Measurements from ENCODE around the gene SCNN1B. TPM values are rescaled to one million over a fixed set of nuclear protein-coding genes. Genes with fewer than 3 reads are reported as not detected.

The SCNN1B gene
- total RNA-seq, 2 donors from 2014 or later: 0.16 to 0.26 TPM

GRCh38 chr16:23369416-23369815 is 67.3 kb downstream of the SCNN1B start:
- H3K4me3 ChIP-seq: no peak overlapping the region
- H3K9me3 ChIP-seq: no peaks in the 10 kb centered on the region
- no peaks in the 10 kb centered on the region for H3K36me3 ChIP-seq
- TF ChIP-seq CTCF (IDR thresholded peaks at IDR 0.05): no peak
- DNase-seq (ENCODE audit: low spot score): no peak
- no peaks in the 10 kb centered on the region for H3K4me1 ChIP-seq
- H3K27ac ChIP-seq: no peak overlapping the region
- no peaks in the 10 kb centered on the region for H3K27me3 ChIP-seq

GRCh38 chr16:23371368-23371767 is 69.3 kb downstream of the SCNN1B start:
- H3K27ac ChIP-seq: no peak overlapping the region
- no peak for DNase-seq (ENCODE audit: low spot score)
- H3K4me3 ChIP-seq: no peak overlapping the region
- no peaks in the 10 kb centered on the region for H3K4me1 ChIP-seq
- TF ChIP-seq CTCF (IDR thresholded peaks at IDR 0.05): no peak
- H3K27me3 ChIP-seq: no peaks in the 10 kb centered on the region
- H3K9me3 ChIP-seq: no peaks in the 10 kb centered on the region
- no peaks in the 10 kb centered on the region for H3K36me3 ChIP-seq

GRCh38 chr16:23373436-23374219 is 71.5 kb downstream of the SCNN1B start:
- Histone ChIP-seq H3K4me1 (no peaks in the 10 kb centered on the region), H3K36me3 (no peaks in the 10 kb centered on the region), H3K27me3 (no peaks in the 10 kb centered on the region), H3K27ac (no peak overlapping the region), H3K9me3 (no peaks in the 10 kb centered on the region), H3K4me3 (no peak overlapping the region)
- TF ChIP-seq CTCF (IDR thresholded peaks at IDR 0.05): no peak
- no peak for DNase-seq (ENCODE audit: low spot score)

- no peaks in the 10 kb centered on the region for H3K4me1 ChIP-seq
- TF ChIP-seq CTCF (IDR thresholded peaks at IDR 0.05): no peak
- no peak for DNase-seq (ENCODE audit: low spot score)
- H3K9me3 ChIP-seq: no peaks in the 10 kb centered on the region
- H3K27ac ChIP-seq: no peak overlapping the region
- no peaks in the 10 kb centered on the region for H3K27me3 ChIP-seq
- no peak overlapping the region for H3K4me3 ChIP-seq
- no peaks in the 10 kb centered on the region for H3K36me3 ChIP-seq
These were observed 72.8 kb downstream of the SCNN1B start for GRCh38 chr16:23374721-23375510.

GRCh38 chr16:23375643-23376042 is 73.5 kb downstream of the SCNN1B start:
- H3K27me3 ChIP-seq: no peaks in the 10 kb centered on the region
- H3K4me1 ChIP-seq: no peaks in the 10 kb centered on the region
- H3K27ac ChIP-seq: no peak overlapping the region
- no peaks in the 10 kb centered on the region for H3K36me3 ChIP-seq
- no peak for TF ChIP-seq CTCF (IDR thresholded peaks at IDR 0.05)
- no peaks in the 10 kb centered on the region for H3K9me3 ChIP-seq
- no peak overlapping the region for H3K4me3 ChIP-seq
- DNase-seq (ENCODE audit: low spot score): no peak

Data from right atrium auricular region (tissue), 2 donors.